GM18861 (cell line): ENCODE results near the gene EYA4.

ENCODE experiments used
- ATAC-seq: cut with Tn5 transposase; IDR thresholded peaks from one replicate; pipeline ENCODE4 v1.9.1; 2021; ENCODE audit not compliant: unreplicated experiment

The EYA4 gene

DNA sequence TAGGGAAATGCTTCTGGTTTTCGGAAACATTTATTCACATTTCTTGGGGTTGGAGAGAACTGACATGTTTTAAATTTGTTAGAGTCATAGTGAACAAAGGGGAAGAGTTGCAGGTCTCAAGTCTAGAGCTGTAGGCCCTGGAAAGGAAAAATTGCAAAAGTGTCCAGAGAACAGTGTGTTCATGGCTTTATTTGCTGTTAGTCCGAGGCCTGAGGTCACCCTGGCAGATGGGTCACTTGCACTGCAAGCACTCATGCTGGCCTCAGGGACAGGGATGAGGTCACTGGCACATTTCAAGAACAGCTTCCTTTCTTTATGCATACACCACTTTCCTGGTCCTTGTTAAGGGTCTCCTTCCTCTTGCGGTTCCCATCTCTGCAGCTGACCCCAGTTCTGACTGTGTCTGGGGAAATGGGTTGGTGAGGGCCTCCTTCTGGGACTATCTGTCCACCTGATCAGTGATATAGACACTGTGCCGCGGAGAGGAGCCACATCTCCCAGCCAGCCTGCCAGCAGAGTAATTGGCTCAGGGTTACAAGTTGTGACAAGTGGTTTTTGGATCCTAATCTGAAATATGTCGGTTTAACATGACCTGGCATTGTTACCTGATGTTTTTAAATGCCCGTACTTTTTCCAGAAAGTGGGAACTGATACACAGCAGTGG is 194.0 kb downstream of the EYA4 start:
- ATAC-seq, result no peak

DNA sequence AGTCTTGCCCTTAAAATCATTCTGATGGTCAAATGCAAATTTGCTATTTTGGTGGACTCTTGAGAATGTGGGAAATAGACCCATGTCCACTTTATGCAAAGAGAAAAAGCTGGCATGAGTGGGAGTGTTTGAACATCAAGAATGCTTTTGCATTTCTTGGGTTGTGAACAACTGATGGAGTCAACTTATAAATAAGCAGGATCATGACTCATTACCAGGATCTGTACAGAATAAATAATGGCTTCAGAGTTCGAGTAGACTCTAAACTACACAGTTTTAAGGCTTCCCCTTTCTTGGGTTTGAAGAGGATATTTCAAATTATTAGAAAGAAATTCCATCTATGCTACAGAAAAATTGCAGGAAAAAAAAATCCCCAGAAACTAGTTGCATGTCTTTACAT is 195.5 kb downstream of the EYA4 start:
- no peak for ATAC-seq

DNA sequence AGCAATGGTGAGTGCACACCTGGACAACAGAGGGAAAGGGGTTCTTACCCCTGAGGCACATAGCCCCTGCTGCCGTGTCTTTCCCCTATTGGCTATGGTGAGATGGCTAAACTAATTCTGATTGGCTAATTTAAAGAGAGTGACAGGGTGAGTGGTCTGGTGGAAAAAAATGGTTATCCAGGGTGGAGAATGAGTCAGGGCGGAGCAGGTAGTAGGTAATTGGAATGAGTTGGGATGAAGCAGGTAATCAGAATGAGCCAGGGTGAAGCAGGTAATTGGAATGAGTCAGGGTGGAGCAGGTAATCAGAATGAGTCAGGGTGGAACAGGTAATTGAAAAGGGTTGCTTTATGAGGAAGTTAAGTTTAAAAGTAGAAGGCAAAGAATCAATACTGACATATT is 200.3 kb downstream of the EYA4 start:
- no peak for ATAC-seq

DNA sequence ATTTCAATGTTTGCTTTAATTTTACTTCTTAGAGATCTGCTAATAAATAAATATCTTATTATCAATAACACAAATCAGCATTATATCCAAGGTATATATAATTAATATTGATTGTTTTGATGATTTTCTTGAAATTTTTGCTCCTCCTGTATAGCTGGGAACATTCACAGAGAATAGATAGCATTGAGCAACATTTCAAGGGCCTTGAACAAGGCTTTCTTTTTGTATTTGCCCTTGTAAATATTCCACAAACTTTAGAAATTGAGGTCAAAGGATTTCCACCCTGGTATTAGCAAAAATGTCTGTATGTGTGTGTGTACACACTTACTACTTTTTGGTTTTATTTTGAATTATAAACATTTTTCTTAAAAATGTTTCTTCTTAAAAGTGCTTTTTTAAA is 205.6 kb downstream of the EYA4 start:
- ATAC-seq, result no peak

DNA sequence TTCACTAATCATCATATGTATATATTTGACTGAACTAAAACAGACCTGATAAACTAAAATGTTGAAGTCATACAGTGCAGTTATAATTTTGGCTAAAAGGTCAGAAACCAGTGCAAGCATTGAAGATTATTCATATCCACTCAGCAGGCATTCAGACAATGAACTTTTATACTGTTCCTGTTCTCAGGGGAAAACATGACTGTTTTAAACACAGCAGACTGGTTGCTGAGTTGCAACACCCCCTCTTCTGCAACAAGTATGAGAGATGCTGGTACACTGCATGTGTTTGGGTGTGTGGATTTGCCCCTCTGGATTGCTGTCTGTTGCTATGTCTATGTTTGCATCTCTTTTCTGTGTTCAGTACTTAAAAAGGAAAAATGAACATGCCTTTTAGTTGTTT is 206.8 kb downstream of the EYA4 start:
- no peak for ATAC-seq

DNA sequence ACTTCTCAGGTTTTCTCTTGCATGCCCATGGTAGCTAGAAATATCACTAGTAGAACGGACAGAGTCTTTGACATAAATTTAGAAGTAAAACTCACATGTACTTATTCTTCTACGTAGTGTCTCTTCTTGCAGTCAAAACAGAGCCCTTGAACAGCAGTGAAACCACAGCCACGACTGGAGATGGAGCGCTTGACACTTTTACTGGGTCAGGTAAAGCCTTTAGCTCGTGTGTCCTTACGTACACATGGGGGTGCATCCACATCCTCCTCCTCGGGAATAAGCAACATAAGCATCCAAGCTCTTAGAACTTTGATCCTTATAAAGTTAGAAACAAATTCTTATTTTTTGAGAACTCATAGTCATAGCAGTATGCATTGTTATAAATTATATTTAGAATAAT is 215.3 kb downstream of the EYA4 start:
- no peak for ATAC-seq

DNA sequence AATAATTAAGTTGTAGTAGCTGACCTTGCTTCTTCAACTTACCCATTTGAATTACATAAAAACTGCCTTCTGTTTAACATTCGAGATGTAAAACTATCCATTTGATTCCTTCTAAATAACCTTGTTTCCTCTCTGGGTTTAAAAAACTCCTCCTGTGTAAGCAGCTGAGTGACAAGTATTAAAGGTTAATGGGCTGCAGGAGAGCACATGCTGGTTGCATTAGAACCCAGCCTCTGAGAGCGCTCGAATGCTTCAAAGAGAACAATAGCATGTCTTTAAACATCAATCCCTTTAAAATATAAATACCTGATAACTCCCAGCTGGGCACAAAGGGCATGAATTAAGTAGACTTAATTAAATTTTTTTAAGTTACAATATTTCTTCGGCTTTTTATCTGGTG is 215.8 kb downstream of the EYA4 start:
- no peak for ATAC-seq

GRCh38 chr6:133460101-133460500 is 218.9 kb downstream of the EYA4 start:
- no peak for ATAC-seq

DNA sequence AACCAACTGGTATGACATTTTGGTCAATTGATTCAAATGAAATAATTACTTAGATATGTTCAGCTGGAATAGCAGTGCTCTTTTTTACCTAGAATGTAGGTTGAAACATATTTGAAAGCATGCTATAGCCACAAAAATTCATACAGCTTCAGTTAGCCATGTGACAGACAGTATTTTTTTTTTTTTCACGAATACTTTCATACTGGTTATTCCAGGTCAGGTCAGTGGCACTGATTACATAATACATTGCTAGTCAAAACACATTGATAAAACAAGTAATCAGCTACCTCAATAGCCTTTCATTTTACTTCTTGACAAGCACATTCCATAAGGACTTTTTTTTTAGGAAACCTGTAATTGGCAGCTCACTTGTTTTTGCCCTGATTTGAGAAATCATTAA is 222.6 kb downstream of the EYA4 start:
- no peak for ATAC-seq

DNA sequence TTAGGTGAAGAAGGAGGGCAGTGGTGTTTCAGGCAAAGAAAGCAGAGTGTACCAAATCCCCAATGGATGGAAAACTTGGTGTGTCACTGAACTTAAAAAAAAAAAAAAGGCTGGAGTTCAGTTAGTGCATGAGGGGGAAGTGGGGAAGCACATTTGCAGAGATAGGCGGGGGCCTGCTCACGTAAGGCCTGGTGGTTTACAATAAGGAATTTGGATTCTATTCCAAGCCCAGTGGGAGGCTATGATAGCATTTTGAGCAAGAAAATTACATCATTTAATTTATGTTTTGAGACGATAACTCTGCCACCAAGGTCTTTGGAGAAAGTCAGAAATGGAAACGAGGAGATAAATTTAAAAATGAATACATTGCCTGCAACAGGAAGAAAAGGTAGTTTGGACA is 225.5 kb downstream of the EYA4 start:
- ATAC-seq, result no peak

DNA sequence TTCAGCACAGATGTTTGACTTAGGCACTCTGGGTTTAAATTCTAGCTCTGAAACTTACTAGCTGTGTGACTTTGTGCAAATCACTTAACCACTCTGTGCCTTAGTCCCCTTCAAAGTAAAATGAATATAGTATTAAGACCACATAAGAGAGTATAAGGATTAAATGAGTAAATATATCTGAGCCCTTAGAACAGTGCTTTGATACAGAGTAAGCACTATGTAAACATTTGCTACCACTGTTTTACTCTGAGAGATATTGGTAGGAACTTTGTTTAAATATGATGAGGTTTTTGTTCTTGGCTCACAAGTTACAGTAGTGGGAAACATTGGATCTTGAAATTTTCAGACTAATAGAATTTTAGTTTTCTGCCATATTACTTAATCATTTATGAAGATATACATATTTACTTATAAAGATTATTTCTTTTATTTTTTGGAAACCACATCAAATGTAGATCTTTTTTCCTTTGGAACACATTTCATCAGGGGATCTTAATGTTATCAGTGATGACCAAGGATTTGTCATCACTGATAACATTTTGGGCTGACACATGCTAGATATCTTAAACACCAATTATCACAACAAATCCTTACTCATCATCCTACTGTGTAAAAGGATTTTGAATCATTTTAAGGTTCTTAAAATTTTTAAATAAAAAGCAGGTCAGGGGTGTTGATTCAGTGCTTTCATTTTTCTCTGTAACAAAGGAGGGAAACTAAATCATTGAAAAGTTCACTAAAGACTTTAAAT is 226.2 kb downstream of the EYA4 start:
- no peak for ATAC-seq

DNA sequence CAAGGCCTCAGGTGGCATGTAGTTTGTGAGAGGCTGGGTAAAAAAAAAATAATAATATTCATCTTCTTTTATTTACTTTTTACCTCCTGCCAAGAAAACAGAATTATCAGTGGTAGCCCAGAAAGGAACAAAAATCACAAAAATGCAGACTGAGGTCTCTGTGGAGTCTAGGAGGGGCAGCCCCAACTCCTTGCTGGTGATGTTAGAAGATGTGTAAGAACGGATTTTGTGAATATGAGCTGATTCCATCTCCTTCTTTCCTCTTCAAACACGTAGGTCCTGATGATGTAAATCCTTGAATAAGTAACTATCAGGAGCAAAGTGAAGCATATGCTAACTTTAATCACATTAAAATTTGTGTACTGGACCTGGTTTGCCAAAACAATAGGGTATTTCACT is 226.8 kb downstream of the EYA4 start:
- no peak for ATAC-seq

DNA sequence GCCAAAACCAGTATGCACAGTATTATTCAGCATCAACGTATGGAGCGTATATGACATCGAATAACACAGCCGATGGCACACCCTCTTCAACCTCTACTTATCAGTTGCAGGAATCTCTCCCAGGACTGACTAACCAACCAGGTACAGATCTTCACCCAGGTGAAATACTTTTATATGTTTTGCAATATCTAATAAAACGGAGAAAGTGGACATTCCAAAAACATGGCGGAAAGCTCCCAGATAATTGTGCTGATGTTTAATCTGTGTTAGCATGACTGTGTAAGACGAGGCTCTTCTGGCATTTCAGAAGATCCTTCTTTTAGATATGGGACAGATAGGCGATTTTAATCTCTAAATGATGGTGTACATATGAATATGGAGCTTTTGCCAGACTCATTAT is 227.4 kb downstream of the EYA4 start:
- no peak for ATAC-seq

DNA sequence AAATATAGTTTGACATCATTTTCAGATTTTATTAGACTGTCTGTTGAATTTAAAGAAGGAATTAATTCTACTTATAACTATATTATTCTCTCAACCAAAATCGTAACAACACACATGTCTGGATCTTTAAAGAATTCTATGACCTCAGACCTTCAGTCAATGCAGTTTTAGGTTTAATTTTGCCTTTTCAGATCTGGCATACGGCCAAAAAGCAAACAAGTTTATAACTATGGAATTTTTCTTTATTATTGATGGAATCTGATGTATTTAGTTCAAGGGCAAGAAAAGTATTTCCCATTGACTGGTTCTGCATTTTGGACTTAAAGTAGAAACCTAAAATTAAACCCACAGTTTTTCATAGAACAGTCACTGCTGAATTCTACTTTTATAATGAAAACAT is 233.4 kb downstream of the EYA4 start:
- no peak for ATAC-seq

GRCh38 chr6:133478673-133479072 is 237.5 kb downstream of the EYA4 start:
- ATAC-seq, result no peak

DNA sequence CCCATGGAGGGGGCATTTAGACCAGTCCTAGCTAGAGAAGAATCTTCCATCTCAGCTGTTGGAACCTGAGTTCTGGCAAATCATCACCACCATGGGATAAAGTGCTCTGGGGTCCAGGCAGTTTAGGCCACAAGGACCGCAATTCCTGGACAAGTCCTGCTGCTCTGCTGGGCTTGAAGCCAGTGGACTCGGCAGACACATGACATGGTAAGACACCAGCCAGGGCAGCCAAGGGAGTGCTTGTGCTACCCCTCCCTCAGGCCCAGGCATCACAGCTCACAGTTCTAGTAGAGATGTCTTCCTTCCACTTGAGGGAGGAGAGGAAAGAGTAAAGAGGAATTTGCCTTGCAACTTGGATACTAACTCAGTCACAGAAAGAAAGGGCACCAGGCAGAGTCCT is 246.0 kb downstream of the EYA4 start:
- no peak for ATAC-seq

GRCh38 chr6:133495205-133495903 is 254.2 kb downstream of the EYA4 start:
- no peak for ATAC-seq

- ATAC-seq, result no peak
Measured at GRCh38 chr6:133499662-133500061, 258.5 kb downstream of the EYA4 start.

GRCh38 chr6:133501675-133502270 is 260.6 kb downstream of the EYA4 start:
- no peak for ATAC-seq

DNA sequence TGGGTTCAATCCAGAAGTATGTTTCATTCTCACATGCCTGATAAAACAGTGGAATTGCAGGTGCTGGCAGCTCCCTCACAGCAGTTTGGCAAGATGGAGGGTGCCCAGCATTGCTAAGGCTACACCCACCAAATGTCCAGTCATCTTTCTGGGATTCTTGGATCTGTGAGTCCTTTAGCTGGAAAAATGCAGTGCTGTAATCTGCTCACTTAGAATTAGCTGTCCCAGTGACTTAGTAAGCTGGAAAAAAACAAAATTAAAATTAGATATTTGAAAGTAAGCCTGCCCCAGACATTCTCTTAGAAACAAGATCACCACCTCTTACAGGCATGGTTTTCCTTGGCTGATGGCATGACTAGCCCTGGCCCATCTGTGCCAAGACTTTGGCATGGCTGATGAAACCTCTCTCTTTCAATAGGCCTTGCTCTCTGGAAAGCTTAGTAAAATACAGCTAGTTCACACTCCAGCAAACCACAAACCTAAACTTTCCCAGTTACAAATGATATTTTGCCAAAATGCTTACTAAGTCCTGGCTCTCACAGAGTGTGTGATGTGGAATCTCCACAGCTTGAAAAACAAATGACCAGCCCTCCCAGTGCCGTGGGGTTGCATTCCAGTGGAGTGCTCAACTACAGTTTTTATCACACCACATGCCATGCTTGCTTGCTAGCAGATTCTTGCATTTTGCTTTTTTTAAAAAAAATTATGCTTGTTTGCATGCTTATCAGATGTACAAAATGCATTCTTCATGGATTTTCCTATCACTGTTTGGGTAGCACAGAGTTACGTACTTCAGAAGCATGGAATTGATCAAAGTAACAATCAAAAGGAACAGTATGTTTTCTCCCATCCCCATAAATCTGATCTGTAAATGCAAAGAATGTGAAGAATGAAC is 261.5 kb downstream of the EYA4 start:
- no peak for ATAC-seq

DNA sequence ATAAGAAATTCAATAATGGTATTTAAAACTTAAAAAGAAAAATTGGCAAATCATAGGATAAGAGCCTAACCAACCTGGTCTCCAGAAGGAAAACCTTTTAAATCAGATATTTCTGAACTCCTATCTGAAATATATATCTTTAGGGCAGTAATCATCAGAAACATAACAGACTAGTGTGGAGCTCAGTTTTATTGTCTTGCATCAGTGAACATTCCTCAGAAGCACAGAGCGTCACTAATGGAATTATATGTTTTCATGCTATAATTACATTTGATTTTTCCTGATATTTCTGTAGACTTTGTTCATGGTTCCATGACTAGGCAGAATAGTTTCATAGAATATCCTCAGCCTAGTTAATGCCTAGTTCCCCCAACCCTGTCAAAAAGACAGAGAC is 262.2 kb downstream of the EYA4 start:
- ATAC-seq, result no peak
